ENCODE results near the gene RPGR. TPM values are rescaled to one million over a fixed set of nuclear protein-coding genes. Genes with fewer than 3 reads are reported as not detected.

Gene RPGR
- total RNA-seq, 1 donor from 2014 or later, result 12.1 TPM

GRCh38 chrX:38240541-38240940 lies 86.8 kb downstream of the RPGR start:
- no peaks in the 10 kb centered on the region for H3K36me3 Mint-ChIP-seq
- peaks cover 22% of the 10 kb centered on the region for H3K9me3 Mint-ChIP-seq
- H3K27me3 Mint-ChIP-seq (ENCODE audit: low read depth), result peaks cover 2% of the 10 kb centered on the region
- no peak overlapping the region for H3K4me3 Mint-ChIP-seq
- DNase-seq (ENCODE audit: low spot score in 2 of 2, unreplicated experiment in 2 of 2), result no peak
- H3K27ac Mint-ChIP-seq, result no peak overlapping the region
- H3K4me1 Mint-ChIP-seq, result no peaks in the 10 kb centered on the region
- TF ChIP-seq CTCF (IDR thresholded peaks at IDR 0.05; ENCODE audit: unreplicated experiment), result no peak

GRCh38 chrX:38236901-38237615 lies 90.3 kb downstream of the RPGR start:
- Mint-ChIP-seq H3K4me1 (no peaks in the 10 kb centered on the region), H3K36me3 (no peaks in the 10 kb centered on the region), H3K4me3 (no peak overlapping the region), H3K27ac (no peak overlapping the region), H3K9me3 (peaks cover 37% of the 10 kb centered on the region), H3K27me3 (ENCODE audit: low read depth) (peaks cover 2% of the 10 kb centered on the region)
- no peak for TF ChIP-seq CTCF (IDR thresholded peaks at IDR 0.05; ENCODE audit: unreplicated experiment)
- no peak for DNase-seq (ENCODE audit: low spot score in 2 of 2, unreplicated experiment in 2 of 2)

- H3K4me3 Mint-ChIP-seq, result no peak overlapping the region
Observed at GRCh38 chrX:38233891-38234667, 93.2 kb downstream of the RPGR start.

GRCh38 chrX:38232079-38232686 lies 95.1 kb downstream of the RPGR start:
- DNase-seq (ENCODE audit: low spot score in 2 of 2, unreplicated experiment in 2 of 2), result no peak
- H3K27ac Mint-ChIP-seq, result no peak overlapping the region
- no peaks in the 10 kb centered on the region for H3K4me1 Mint-ChIP-seq
- no peak for TF ChIP-seq CTCF (IDR thresholded peaks at IDR 0.05; ENCODE audit: unreplicated experiment)
- H3K27me3 Mint-ChIP-seq (ENCODE audit: low read depth), result no peaks in the 10 kb centered on the region
- H3K9me3 Mint-ChIP-seq, result peaks cover 35% of the 10 kb centered on the region
- no peaks in the 10 kb centered on the region for H3K36me3 Mint-ChIP-seq
- no peak overlapping the region for H3K4me3 Mint-ChIP-seq

More at GRCh38 chrX:38233891-38234667, 93.2 kb downstream of the RPGR start:
- H3K27ac Mint-ChIP-seq, result no peak overlapping the region
- peaks cover 2% of the 10 kb centered on the region for H3K27me3 Mint-ChIP-seq (ENCODE audit: low read depth)
- no peaks in the 10 kb centered on the region for H3K36me3 Mint-ChIP-seq
- no peak for TF ChIP-seq CTCF (IDR thresholded peaks at IDR 0.05; ENCODE audit: unreplicated experiment)
- peaks cover 36% of the 10 kb centered on the region for H3K9me3 Mint-ChIP-seq
- no peak for DNase-seq (ENCODE audit: low spot score in 2 of 2, unreplicated experiment in 2 of 2)
- H3K4me1 Mint-ChIP-seq, result no peaks in the 10 kb centered on the region

GRCh38 chrX:38225093-38225492 lies 102.2 kb downstream of the RPGR start:
- Mint-ChIP-seq H3K4me3 (no peak overlapping the region), H3K27me3 (ENCODE audit: low read depth) (peaks cover 22% of the 10 kb centered on the region), H3K27ac (peak overlapping the region; percentile 25), H3K9me3 (peaks cover 10% of the 10 kb centered on the region), H3K36me3 (no peaks in the 10 kb centered on the region), H3K4me1 (peaks cover 6% of the 10 kb centered on the region)
- no peak for DNase-seq (ENCODE audit: low spot score in 2 of 2, unreplicated experiment in 2 of 2)
- TF ChIP-seq CTCF (IDR thresholded peaks at IDR 0.05; ENCODE audit: unreplicated experiment), result no peak
